Activated CD8-positive, alpha-beta T cell treated with anti-CD3 and anti-CD28 coated beads, Interleukin-2, amount 10 ng/mL, durations not matched to agents 7 days and 5 days (primary cell): ENCODE measurements around the gene MARVELD1. TPM values are rescaled to one million over a fixed set of nuclear protein-coding genes. Genes with fewer than 3 reads are reported as not detected.

ENCODE experiments used
- ATAC-seq: fragments of 150-1000 bp; cut with Tn5 transposase; one replicate; pipeline ENCODE4 v1.10.0; 2021; ENCODE audit warnings: moderate library complexity
- CTCF ChIA-PET: fragments of 350-600 bp; sonication (Branson Sonifier 250); formaldehyde crosslinking; loops from one replicate; lab custom pipeline; 2021; ENCODE audit warnings: antibody characterized with exemption; lab: Charles Lee
- POLR2A ChIA-PET: fragments of 350-600 bp; sonication (Branson Sonifier 250); formaldehyde crosslinking; loops from one replicate; lab custom pipeline; 2021; ENCODE audit warnings: antibody characterized with exemption; lab: Charles Lee
- DNase-seq: peaks from one replicate; pipeline ENCODE4 v3.0.0-alpha.2; 2020
- H3K27ac Mint-ChIP-seq: one replicate; pipeline ENCODE4 v1.8.0; 2021; ENCODE audit warnings: mild to moderate bottlenecking, mixed read lengths
- H3K27me3 Mint-ChIP-seq: one replicate; pipeline ENCODE4 v1.8.0; 2021; ENCODE audit warnings: low read depth, mixed read lengths
- H3K36me3 Mint-ChIP-seq: one replicate; pipeline ENCODE4 v1.8.0; 2021; ENCODE audit warnings: low read depth, mixed read lengths
- H3K4me1 Mint-ChIP-seq: one replicate; pipeline ENCODE4 v1.8.0; 2021; ENCODE audit warnings: low read depth, mixed read lengths
- H3K4me3 Mint-ChIP-seq: one replicate; pipeline ENCODE4 v1.8.0; 2021; ENCODE audit warnings: mild to moderate bottlenecking, mixed read lengths
- H3K9me3 Mint-ChIP-seq: one replicate; pipeline ENCODE4 v1.8.0; 2022; ENCODE audit warnings: mixed read lengths; ENCODE audit not compliant: insufficient read depth
- total RNA-seq, 2 experiments: library from RNA; stranded (reverse); gene quantifications; one replicate each; pipeline ENCODE4 v1.2.3, GENCODE V29; 2021

The MARVELD1 gene
- total RNA-seq, 2 experiments from 2014 or later, result 2.2 to 2.4 TPM

DNA sequence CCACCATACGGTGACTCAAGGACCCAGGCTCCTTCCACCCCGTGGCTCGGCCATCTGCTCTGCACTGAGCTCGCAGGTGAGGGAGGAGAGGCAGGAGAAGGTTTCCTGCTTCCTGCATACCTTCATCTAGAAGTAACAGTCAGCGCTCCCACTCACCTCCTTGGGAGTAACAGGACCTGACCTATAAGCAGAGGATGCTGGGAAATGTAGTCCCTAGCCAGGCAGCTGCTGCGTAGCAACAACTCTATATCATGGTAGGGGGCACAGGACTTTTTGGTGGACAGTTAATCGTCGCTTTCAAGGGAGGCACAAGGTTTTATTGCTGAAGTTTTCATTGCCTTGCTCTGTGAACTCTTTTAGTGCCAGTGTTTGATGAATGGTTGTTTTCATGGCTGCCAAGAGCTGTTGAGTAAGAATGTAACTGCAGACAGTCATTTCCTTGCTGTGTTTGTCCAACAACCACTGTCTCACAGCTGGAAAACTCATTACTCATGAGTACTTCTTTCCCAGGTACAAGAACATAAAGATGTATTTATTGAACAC, 13.2 kb downstream of the MARVELD1 start:
- CTCF ChIA-PET, result interaction anchor here (0.6 to 5.0 kb wide), 7 partner anchors 10 to 48 kb away, joined by 3 to 38 read pairs (median 3); partner anchors contain the start of gene ZFYVE27

DNA sequence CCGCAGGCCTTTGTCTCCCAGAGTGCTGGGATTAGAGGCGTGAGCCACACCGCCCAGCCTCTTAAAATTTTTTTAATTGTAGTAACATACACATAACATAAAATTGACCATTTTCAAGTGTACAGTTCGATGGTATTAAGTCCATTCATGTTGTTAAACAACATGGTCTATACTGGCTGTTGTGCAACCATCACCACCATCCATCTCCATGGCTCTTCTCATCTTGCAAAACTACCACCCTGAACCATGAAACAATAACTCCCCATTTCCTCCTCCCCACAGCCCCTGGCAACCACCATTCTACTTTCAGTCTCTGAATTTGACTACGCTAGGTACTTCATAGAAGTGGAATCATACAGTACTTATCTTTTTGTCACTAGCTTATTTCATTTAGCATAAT, 15.5 kb downstream of the MARVELD1 start:
- H3K9me3 Mint-ChIP-seq, result no peaks in the 10 kb centered on the region

More for the DNA sequence above, 13.2 kb downstream of the MARVELD1 start:
- Mint-ChIP-seq H3K27ac (no peak overlapping the region), H3K9me3 (no peaks in the 10 kb centered on the region), H3K36me3 (no peaks in the 10 kb centered on the region), H3K4me3 (no peak overlapping the region), H3K4me1 (no peaks in the 10 kb centered on the region), H3K27me3 (peaks cover 10% of the 10 kb centered on the region)
- DNase-seq (no peak), ATAC-seq (no peak)
- POLR2A ChIA-PET, result interaction anchor here (0.6 to 1.8 kb wide), 4 partner anchors 10 to 1349 kb away, joined by 3 to 5 read pairs (median 3); partner anchors contain the start of gene ZFYVE27

DNA sequence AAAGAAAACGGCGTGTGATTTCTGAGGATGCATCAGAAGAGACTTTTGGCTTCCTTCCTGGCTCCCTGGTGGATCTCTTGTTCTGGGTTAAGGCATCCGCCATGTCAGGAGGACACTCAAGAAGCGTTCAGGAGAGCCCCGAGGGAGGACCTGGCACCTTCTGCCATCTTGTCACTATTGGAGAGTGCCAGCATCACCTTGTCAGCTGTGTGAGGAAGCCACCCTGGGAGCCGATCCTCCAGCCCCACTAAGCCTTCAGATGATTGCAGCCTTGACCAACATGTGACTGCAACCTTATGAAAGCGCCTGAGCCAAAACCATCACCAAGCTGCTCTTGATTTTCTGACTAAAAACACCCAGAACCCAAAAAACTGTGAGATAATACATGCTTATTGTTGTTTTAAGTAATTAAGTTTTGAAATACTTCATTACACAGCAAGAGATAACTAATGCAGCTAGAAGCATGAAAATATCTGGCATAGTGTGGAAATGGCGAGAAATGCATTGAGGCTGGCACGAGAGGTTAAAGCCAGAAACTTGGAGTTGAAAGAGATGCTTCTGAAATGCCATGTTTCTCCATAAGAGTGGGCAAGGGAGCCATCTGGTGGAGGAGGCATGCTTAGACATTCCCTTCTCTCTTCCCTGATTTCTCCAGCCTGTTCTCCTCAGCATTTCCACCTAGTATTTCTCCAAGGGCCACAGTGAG, 18.0 kb downstream of the MARVELD1 start:
- ChIA-PET CTCF (interaction anchor here (0.7 to 9.6 kb wide), 12 partner anchors 13 to 159 kb away, joined by 3 to 171 read pairs (median 4); partner anchors contain the start of genes ANKRD2, AVPI1 and MARVELD1), POLR2A (interaction anchor here (1.4 kb wide), 1 partner anchor 15 kb away, joined by 4 read pairs; no protein-coding TSS in a partner anchor)
- H3K9me3 Mint-ChIP-seq, result no peaks in the 10 kb centered on the region
- peaks cover 4% of the 10 kb centered on the region for H3K27me3 Mint-ChIP-seq
- peaks cover 6% of the 10 kb centered on the region for H3K4me1 Mint-ChIP-seq
- no peaks in the 10 kb centered on the region for H3K36me3 Mint-ChIP-seq
- peak; percentile 61 for DNase-seq
- ATAC-seq, result no peak
- H3K4me3 Mint-ChIP-seq, result no peak overlapping the region
- no peak overlapping the region for H3K27ac Mint-ChIP-seq

More for the DNA sequence above, 15.5 kb downstream of the MARVELD1 start:
- H3K27me3 Mint-ChIP-seq, result peaks cover 11% of the 10 kb centered on the region
- H3K4me3 Mint-ChIP-seq, result no peak overlapping the region
- no peaks in the 10 kb centered on the region for H3K4me1 Mint-ChIP-seq
- DNase-seq (no peak), ATAC-seq (no peak)
- no peak overlapping the region for H3K27ac Mint-ChIP-seq
- ChIA-PET CTCF (interaction anchor here (5.9 to 9.6 kb wide), 2 partner anchors 16 to 25 kb away, joined by 75 to 171 read pairs; partner anchors contain the start of gene MARVELD1), POLR2A (no interaction called here)
- no peaks in the 10 kb centered on the region for H3K36me3 Mint-ChIP-seq

DNA sequence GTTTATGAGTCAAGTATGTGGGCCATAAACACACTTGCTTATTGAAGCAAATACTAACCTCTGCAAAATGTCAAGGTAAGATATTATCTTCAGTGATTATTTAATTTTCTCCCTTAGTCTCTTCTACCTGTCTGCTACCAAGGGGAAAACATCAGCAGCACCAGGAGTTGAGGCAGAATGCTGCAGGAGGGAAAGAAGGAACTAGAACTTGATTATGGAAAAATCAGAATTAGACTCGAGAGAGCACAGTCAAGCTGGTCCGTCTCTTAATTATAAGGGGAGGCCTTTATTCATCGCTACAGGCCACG, 18.5 kb downstream of the MARVELD1 start:
- DNase-seq (no peak), ATAC-seq (no peak)
- Mint-ChIP-seq H3K4me3 (no peak overlapping the region), H3K4me1 (peaks cover 10% of the 10 kb centered on the region), H3K36me3 (peaks cover 2% of the 10 kb centered on the region), H3K27ac (no peak overlapping the region), H3K9me3 (no peaks in the 10 kb centered on the region), H3K27me3 (peaks cover 4% of the 10 kb centered on the region)
- POLR2A ChIA-PET, result no interaction called here
- CTCF ChIA-PET, result interaction anchor here (0.9 to 9.6 kb wide), 8 partner anchors 13 to 56 kb away, joined by 3 to 171 read pairs (median 6); partner anchors contain the start of genes AVPI1 and MARVELD1

DNA sequence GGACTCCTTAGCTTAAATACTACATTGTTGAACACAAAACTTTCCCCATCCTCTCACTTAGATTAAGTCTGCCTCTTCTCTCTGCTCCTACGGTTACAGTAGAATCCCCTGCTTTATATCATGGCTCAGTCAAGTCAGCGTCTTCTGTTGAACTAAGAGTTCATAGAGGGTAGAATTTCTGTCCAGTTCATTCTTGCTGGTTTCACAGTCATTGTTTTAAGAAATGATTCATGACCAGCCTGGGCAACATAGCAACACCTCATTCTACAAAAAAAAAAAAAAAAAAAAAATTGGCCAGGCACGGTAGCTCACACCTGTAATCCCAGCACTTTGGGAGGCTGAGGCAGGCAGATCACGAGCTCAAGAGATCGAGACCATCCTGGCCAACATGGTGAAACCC, 19.7 kb downstream of the MARVELD1 start:
- ChIA-PET CTCF (interaction anchor here (1.1 to 9.6 kb wide), 6 partner anchors 20 to 56 kb away, joined by 3 to 171 read pairs (median 11); partner anchors contain the start of gene MARVELD1), POLR2A (no interaction called here)
- H3K4me3 Mint-ChIP-seq, result no peak overlapping the region
- peaks cover 4% of the 10 kb centered on the region for H3K27me3 Mint-ChIP-seq
- DNase-seq (no peak), ATAC-seq (no peak)
- H3K9me3 Mint-ChIP-seq, result no peaks in the 10 kb centered on the region
- H3K4me1 Mint-ChIP-seq, result peaks cover 19% of the 10 kb centered on the region
- H3K36me3 Mint-ChIP-seq, result peaks cover 10% of the 10 kb centered on the region
- no peak overlapping the region for H3K27ac Mint-ChIP-seq

DNA sequence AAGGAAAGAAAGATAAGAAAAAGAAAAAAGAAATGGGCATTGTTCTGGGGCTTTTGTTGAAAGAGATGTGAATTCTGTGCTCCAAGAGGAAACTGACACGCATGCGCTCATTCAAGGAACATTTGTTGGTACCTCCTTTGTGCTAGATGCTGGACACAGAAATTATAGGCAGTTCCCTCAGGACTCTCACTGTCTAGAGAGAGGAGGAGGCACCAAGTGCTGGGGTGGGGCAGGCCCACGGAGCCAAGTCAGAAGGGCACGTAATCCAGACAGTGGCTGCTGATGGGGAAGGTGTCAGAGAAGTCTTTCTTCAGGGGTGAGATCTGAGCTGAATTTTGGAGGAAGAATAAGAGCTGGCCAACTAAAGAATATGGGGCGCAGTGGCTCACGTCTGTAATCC, 20.5 kb downstream of the MARVELD1 start:
- ChIA-PET POLR2A (interaction anchor here (0.7 to 0.8 kb wide), 2 partner anchors 48 to 200 kb away, joined by 3 read pairs; no protein-coding TSS in a partner anchor), CTCF (interaction anchor here (1.6 to 9.6 kb wide), 5 partner anchors 21 to 57 kb away, joined by 4 to 171 read pairs (median 18); partner anchors contain the start of gene MARVELD1)
- no peak overlapping the region for H3K27ac Mint-ChIP-seq
- H3K9me3 Mint-ChIP-seq, result no peaks in the 10 kb centered on the region
- H3K4me1 Mint-ChIP-seq, result peaks cover 24% of the 10 kb centered on the region
- DNase-seq (no peak), ATAC-seq (no peak)
- no peak overlapping the region for H3K4me3 Mint-ChIP-seq
- peaks cover 15% of the 10 kb centered on the region for H3K36me3 Mint-ChIP-seq
- H3K27me3 Mint-ChIP-seq, result peaks cover 4% of the 10 kb centered on the region

DNA sequence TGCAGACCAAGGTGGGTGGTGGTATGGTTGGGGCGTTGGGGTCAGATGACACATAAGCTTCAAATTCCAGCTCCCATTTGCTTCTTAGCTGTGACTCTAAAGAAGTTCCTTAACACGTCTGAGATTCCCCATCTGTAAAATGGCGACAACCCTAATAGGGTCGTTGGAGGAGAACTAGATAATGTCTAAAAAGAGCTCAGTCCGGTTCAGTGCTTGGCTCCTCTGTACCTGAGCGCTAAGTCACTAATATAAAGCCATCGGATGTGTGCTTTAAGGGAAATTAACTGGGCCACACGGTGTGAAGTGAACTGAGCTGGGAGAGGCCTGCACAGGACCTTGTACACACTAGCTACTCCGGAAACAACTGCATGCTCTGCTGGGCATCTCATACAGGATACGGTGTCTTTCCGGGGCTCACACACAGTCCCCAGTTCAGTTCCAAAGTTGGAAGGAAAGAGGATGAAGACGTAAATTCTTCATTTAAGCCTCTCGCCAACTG, 22.9 kb downstream of the MARVELD1 start:
- peak; percentile 16 for ATAC-seq
- peaks cover 45% of the 10 kb centered on the region for H3K4me1 Mint-ChIP-seq
- no peaks in the 10 kb centered on the region for H3K9me3 Mint-ChIP-seq
- peaks cover 34% of the 10 kb centered on the region for H3K36me3 Mint-ChIP-seq
- H3K27ac Mint-ChIP-seq, result peak overlapping the region; percentile 95
- H3K27me3 Mint-ChIP-seq, result peaks cover 4% of the 10 kb centered on the region
- ChIA-PET POLR2A (interaction anchor here (0.6 to 1.1 kb wide), 7 partner anchors 10 to 51 kb away, joined by 3 to 5 read pairs (median 3); no protein-coding TSS in a partner anchor), CTCF (interaction anchor here (0.6 to 9.6 kb wide), 14 partner anchors 9 to 1503 kb away, joined by 3 to 171 read pairs (median 5); partner anchors contain the start of genes ANKRD2, AVPI1 and MARVELD1)
- DNase-seq, result no peak
- H3K4me3 Mint-ChIP-seq, result peak overlapping the region; percentile 90

DNA sequence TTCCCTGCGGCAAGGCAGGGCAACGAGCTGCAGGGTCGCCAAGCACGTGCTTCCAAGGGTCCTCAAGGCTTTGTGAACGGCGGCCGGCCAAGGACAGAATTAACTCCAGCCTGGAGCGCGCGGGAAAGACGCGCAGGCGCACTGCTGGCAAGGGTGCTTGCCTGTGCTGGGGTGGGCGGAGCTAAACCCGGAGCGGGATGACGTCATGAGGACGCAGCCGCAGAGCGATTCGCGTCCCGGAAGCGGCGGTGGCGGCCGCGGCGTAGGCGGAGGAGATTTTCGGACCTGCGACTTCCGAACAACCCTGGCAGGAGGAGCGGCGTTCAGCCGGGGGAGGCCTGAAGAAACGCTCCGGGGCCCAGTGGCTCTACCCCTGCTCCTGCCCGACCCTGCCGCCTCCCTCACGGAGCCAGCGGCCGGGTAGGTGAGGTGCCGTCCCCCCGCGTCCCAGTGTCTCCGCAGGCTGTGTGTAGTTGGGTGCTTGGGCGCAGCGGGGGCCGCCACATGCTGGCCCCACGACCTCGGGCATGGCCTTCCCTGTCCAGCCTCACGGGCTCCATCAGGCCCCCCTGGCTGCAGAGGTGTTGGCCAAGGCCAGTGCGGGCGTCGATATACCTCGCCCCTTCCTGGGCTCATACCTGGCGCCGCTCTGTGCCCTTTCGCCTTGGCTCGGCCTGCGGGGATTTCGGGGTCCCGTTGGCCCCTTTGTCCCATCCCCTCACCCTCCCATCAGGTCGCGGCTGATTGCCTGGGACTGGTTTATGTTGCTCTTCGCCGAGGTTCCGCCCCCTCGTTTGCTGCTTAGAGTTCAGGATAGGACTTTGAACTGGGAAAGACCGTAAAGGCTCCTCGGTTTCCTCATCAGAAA, 23.6 kb downstream of the MARVELD1 start, which contains the start of gene ZFYVE27:
ZFYVE27 (plus strand) TSS at position 227 of the 868 bp plus-strand sequence. CDS start 1,350 bp downstream, outside the sequence.
- ChIA-PET POLR2A (interaction anchor here (0.6 to 1.1 kb wide), 7 partner anchors 10 to 52 kb away, joined by 3 to 5 read pairs (median 3); no protein-coding TSS in a partner anchor), CTCF (interaction anchor here (0.6 to 9.6 kb wide), 13 partner anchors 10 to 1502 kb away, joined by 3 to 171 read pairs (median 5); partner anchors contain the start of genes ANKRD2, AVPI1 and MARVELD1)
- H3K4me3 Mint-ChIP-seq, result peak within 1 kb of the TSS; percentile 90
- H3K4me1 Mint-ChIP-seq, result peaks cover 46% of the 10 kb centered on the region
- ATAC-seq, result peak; percentile 86
- H3K9me3 Mint-ChIP-seq, result no peaks in the 10 kb centered on the region
- H3K36me3 Mint-ChIP-seq, result peaks cover 34% of the 10 kb centered on the region
- H3K27me3 Mint-ChIP-seq, result peaks cover 4% of the 10 kb centered on the region
- peak within 1 kb of the TSS; percentile 95 for H3K27ac Mint-ChIP-seq
- peak; percentile 97 for DNase-seq

DNA sequence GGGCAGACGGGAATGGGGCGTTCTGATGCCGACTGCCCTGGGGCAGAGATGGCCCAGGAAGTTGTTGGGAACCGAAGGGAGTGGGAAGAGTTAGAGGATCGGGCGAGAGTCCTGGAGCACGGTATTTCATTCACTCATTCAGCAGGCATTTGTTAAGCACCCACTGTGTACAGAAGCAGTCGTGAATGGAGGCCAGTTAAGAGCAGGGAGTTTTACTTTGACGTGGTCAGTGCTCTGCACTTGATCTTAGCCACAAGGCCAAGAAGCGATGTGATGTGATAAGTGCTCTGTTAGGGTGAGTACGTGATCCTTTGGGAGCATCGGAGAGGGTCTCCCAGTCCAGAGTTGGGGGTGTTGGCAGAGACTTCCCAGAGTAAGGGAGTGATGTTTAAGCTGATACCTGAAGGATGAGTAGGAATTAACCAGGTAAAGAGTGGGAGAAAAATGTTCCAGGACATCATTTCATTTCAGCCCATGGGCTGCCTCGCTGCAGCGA, 24.3 kb downstream of the MARVELD1 start:
- H3K4me3 Mint-ChIP-seq, result peak overlapping the region; percentile 90
- CTCF ChIA-PET, result interaction anchor here (1.0 kb wide), 2 partner anchors 11 to 28 kb away, joined by 3 read pairs; no protein-coding TSS in a partner anchor
- H3K27ac Mint-ChIP-seq, result peak overlapping the region; percentile 95
- ATAC-seq, result peak; percentile 12
- H3K27me3 Mint-ChIP-seq, result peaks cover 4% of the 10 kb centered on the region
- peaks cover 47% of the 10 kb centered on the region for H3K4me1 Mint-ChIP-seq
- peaks cover 35% of the 10 kb centered on the region for H3K36me3 Mint-ChIP-seq
- no peak for DNase-seq
- POLR2A ChIA-PET, result no interaction called here
- H3K9me3 Mint-ChIP-seq, result no peaks in the 10 kb centered on the region

DNA sequence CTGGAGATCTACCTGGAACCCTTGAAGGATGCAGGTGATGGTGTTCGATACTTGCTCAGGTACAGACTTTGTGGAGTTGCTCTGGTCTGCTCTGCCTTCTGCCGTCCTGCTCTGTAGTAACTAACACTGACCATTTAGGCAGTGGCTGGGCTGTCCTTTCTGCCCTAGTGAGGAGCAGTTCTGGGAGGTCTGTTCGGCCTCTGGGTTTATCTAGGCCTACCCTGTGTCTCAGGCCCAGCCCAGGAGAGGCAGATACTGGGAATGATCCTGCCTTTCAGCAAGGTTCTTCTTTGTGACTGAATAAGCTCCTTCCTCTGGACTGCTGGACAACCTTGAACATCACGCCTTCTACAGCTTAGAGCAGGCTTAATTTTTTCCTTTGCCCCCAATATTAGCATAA, 25.1 kb downstream of the MARVELD1 start:
- Mint-ChIP-seq H3K27me3 (peaks cover 4% of the 10 kb centered on the region), H3K9me3 (no peaks in the 10 kb centered on the region), H3K36me3 (peaks cover 39% of the 10 kb centered on the region), H3K27ac (no peak overlapping the region), H3K4me3 (peak overlapping the region; percentile 90), H3K4me1 (peaks cover 50% of the 10 kb centered on the region)
- CTCF ChIA-PET, result interaction anchor here (1.0 kb wide), 2 partner anchors 11 to 29 kb away, joined by 3 read pairs; no protein-coding TSS in a partner anchor
- no peak for ATAC-seq
- no peak for DNase-seq
- POLR2A ChIA-PET, result no interaction called here
